KBM-7 (cell line): Measurements from ENCODE around the gene UBE2E2.

Experiments used
- DNase-seq: peaks from one replicate; pipeline ENCODE4 v3.0.0-alpha.2; 2015
- in situ Hi-C: fragments of 300-500 bp; cut with MboI; formaldehyde crosslinking; loops from 2 replicates; pipeline ENCODE4 v1.14.3; 2020; ENCODE audit warnings: low sequenced_read_pairs, low pct_unique_long_range_greater_than_20kb, mixed read lengths

The UBE2E2 gene

GRCh38 chr3:23185861-23186260, 17.3 kb upstream of the UBE2E2 start:
- in situ Hi-C loops, result no loop called here
- DNase-seq, result no peak

GRCh38 chr3:23189187-23189586, 13.9 kb upstream of the UBE2E2 start:
- no peak for DNase-seq
- in situ Hi-C loops, result no loop called here

- in situ Hi-C loops, result no loop called here
- no peak for DNase-seq
Measured at GRCh38 chr3:23192816-23193215, 10.3 kb upstream of the UBE2E2 start.

DNA sequence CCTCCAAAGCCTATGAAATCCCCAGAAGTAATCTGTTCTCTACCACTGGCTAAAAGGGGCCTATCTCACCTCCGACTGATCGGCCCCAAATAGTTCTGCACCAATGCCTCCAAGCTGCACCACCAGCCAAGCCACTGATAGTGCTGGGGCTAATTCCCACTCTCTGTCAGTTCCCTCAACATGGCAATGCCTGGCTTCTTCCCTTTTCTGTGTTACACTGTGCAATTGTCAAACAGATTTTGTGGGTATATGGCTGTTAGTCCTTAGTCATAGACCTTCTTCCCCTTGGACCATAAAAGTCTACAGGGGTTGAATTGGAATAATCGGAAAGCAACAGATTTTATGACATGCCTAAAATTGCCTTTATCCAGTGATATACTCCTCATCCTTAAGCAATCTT, 9.3 kb upstream of the UBE2E2 start:
- no peak for DNase-seq
- in situ Hi-C loops, result no loop called here

DNA sequence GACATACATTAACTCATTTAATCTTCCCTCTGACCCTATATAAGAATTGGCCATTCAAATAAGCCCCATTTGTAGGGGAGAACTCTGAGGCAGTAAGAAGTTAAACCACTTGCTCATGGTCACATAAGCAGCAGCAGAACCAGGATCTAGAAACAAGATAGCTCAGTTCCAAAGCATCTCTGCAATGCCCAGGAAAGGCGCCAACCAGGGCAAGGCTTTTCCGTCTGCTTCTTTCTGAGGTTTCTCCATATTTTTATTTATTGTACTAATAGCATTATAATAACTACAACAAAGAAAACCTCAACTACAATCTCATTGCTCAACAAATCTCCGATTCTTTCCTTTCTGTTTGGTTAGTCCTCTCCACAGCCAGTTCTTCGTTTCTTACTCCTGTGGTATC, 4.3 kb upstream of the UBE2E2 start:
- in situ Hi-C loops, result no loop called here
- DNase-seq, result no peak

GRCh38 chr3:23199649-23200048, 3.5 kb upstream of the UBE2E2 start:
- DNase-seq, result no peak
- in situ Hi-C loops, result no loop called here

GRCh38 chr3:23201154-23201838, 1.8 kb upstream of the UBE2E2 start:
- no peak for DNase-seq
- in situ Hi-C loops, result no loop called here

DNA sequence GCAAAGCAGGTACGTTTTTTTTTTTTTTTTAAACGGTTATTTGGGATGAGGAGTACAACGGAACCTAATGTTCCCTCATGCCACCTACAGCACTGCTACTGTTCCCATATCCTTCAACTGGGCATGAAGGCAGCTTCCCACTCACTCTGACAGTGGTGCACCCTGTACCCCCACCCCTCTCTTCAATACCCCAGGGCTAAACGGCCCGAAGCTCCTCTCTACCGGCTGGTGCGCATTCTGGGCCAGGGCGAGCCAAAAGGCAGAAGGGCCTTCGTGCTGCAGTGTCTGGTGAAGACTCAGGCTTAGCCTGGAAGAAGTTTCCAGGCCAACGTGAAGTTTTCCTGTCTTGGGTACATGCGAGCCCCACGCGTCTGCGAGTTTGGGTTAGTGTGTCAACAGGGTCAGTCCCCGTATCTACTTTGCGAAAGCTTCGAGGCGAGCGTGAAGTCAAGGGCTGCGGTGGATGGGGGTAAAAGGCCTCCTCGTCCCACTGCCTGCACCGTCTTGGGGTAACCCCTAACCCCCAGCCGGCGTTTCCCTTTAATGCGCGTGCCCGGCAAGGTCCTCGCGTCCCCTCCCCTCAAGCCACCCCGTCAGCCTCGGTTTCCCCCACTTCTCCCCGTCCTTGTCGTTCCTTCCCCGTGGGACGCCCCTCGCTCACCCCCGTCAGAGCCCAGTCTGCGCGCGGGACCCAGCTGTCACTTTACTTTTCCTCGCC, 765 bp upstream of the UBE2E2 start:
- in situ Hi-C loops, result no loop called here

GRCh38 chr3:23203708-23204330, 692 bp downstream of the UBE2E2 start:
- peak; percentile 53 for DNase-seq
- in situ Hi-C loops, result no loop called here

More for the DNA sequence above, 765 bp upstream of the UBE2E2 start:
- DNase-seq, result peak; percentile 18

DNA sequence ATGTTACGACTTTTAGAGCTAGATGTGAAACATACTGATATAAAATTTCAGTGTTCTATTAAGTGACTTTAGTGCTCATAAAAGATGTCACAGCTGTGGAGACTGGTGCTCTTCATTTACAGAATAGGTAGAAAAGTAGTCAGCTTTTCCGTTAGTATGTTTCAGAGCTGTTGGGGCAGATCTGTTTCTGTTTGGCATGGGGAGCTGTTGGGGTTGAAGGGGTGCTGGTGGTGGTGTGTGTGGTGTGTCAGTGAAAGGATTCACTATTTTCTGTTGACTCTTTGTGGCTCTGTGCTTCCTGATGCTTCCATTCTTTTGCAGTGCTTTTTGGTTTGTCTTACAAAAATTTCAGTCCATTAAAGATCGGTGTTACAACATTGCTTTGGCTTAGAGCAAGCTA, 3.2 kb downstream of the UBE2E2 start:
- in situ Hi-C loops, result no loop called here
- no peak for DNase-seq

DNA sequence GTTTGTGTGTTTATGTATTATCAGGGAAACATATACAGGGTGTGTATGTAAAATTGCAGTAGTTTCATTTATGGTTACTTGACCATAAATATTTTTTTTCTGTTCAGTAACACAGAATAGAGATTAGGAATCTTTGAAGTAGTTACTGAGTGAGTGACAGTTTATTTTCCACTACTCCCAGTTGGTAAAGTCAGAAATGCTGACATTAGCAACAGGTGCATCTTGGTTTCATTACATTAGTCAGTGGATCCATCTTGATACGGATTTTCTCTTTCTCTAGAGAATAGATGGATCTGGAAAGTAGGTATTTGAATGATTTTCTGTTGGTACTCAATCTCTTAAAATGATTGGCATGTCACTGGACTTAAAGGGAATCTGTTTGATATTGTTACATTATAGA, 6.0 kb downstream of the UBE2E2 start:
- no peak for DNase-seq
- in situ Hi-C loops, result no loop called here

- in situ Hi-C loops, result no loop called here
- DNase-seq, result no peak
Measured at GRCh38 chr3:23209747-23210487, 6.8 kb downstream of the UBE2E2 start.

- no peak for DNase-seq
- in situ Hi-C loops, result no loop called here
Measured at GRCh38 chr3:23213813-23214212, 10.7 kb downstream of the UBE2E2 start.

GRCh38 chr3:23217872-23218554, 14.9 kb downstream of the UBE2E2 start:
- no peak for DNase-seq
- in situ Hi-C loops, result no loop called here

- in situ Hi-C loops, result no loop called here
- DNase-seq, result peak; percentile 25
Measured at GRCh38 chr3:23219117-23219516, 16.0 kb downstream of the UBE2E2 start.

GRCh38 chr3:23219552-23219951, 16.4 kb downstream of the UBE2E2 start:
- DNase-seq, result no peak
- in situ Hi-C loops, result no loop called here

GRCh38 chr3:23221136-23221535, 18.0 kb downstream of the UBE2E2 start:
- in situ Hi-C loops, result no loop called here

GRCh38 chr3:23232016-23232415, 28.9 kb downstream of the UBE2E2 start:
- in situ Hi-C loops, result no loop called here
- no peak for DNase-seq

More at GRCh38 chr3:23221136-23221535, 18.0 kb downstream of the UBE2E2 start:
- DNase-seq, result peak; percentile 73

DNA sequence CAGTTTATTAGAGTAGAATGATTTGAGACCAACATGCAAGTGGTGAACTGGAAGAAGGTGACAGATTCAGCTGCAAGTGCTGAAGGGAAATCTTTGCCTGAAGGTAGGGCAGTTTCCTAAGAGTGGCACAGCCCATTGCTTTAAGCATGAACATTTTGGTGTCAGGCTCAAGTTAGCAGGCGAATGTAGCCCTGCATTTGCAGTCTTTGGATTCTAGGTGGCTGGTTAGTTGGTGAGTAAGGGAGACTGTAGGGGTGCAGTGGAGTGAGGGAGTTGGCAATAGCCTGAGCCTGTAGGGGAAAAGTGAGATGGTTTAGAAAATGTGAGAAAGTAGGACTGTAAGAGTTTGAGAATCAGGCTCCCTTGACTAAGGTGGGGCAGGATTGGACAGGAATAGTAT, 29.7 kb downstream of the UBE2E2 start:
- DNase-seq, result no peak
- in situ Hi-C loops, result no loop called here
